HepG2 (cell line): ENCODE data around the gene KIRREL3. TPM values are rescaled to one million over a fixed set of nuclear protein-coding genes. Genes with fewer than 3 reads are reported as not detected.

Source experiments
- ATAC-seq: fragments of 200-7000 bp; cut with Tn5 transposase; 3 replicates; pipeline ENCODE4 v1.9.1; 2020; ENCODE audit warnings: mild to moderate bottlenecking, moderate library complexity
- BruUV-seq: library from RNA; stranded (reverse); fragments of 400-500 nt; replicated peaks from 2 replicates; lab custom pipeline; 2021; lab: Mats Ljungman, UMichigan
- CTCF ChIA-PET: fragments of 300-600 bp; formaldehyde crosslinking; extraction: SDS; loops from one replicate; lab custom pipeline; 2021; ENCODE audit warnings: low total read pairs, inconsistent platforms, low intra/inter-chr PET ratio; lab: Yijun Ruan, JAX
- POLR2A ChIA-PET: fragments of 350-600 bp; sonication (Branson Sonifier 250); formaldehyde crosslinking; loops from one replicate; lab custom pipeline; 2020; ENCODE audit warnings: antibody characterized with exemption, inconsistent platforms; lab: Yijun Ruan, JAX
- DNase-seq: peaks from one replicate; pipeline ENCODE4 v3.0.0-alpha.2; 2015; ENCODE audit warnings: low spot score
- FAIRE-seq: peaks from 3 replicates; lab custom pipeline; 2011; peaks lifted over from hg19 to GRCh38; lab: Jason Lieb, UNC
- H2AFZ ChIP-seq: one replicate; pipeline ENCODE4 v1.6.1; 2011; ENCODE audit warnings: low read length, inconsistent platforms
- H3K27ac ChIP-seq: fragments of 300-600 bp; 3 replicates; pipeline ENCODE4 v1.8.0; 2011; ENCODE audit warnings: mixed run types, mild to moderate bottlenecking, mixed read lengths, low read length, inconsistent platforms; ENCODE audit not compliant: insufficient read depth; ENCODE audit errors: extremely low read length
- H3K27me3 ChIP-seq, 2 experiments: fragments of 200-600 bp in 1 of 2; 2 replicates in 1 of 2; 3 replicates in 1 of 2; pipeline versions ENCODE4 v1.6.0 to v1.8.0; 2011; ENCODE audit warnings: low read length in 2 of 2, mild to moderate bottlenecking in 2 of 2, moderate library complexity in 2 of 2, inconsistent platforms in 1 of 2; ENCODE audit not compliant: insufficient read depth in 2 of 2, control insufficient read depth in 1 of 2
- H3K36me3 ChIP-seq, 2 experiments: fragments of 200-600 bp in 1 of 2; replicated peaks in 1 of 2; 2 replicates in 1 of 2; 3 replicates in 1 of 2; pipeline versions ENCODE4 v1.5.1 to v1.8.0; 2011; ENCODE audit warnings: low read length in 2 of 2, inconsistent platforms in 1 of 2; ENCODE audit not compliant: insufficient read depth in 2 of 2, control insufficient read depth in 1 of 2
- H3K4me1 ChIP-seq: 2 replicates; pipeline ENCODE4 v1.5.1; 2012; ENCODE audit warnings: low read length, inconsistent platforms; ENCODE audit not compliant: insufficient read depth
- H3K4me2 ChIP-seq: 2 replicates; pipeline ENCODE4 v1.6.0; 2011; ENCODE audit warnings: low read depth, low read length, inconsistent platforms
- H3K4me3 ChIP-seq, 3 experiments: fragments of 200-600 bp in 1 of 3; sonication (generic), shearing (Covaris generic) in 1 of 3; replicated peaks in 1 of 3; 2 replicates each; pipeline ENCODE4 v1.5.1; 2011 to 2016; ENCODE audit warnings: low read length in 3 of 3, inconsistent platforms in 2 of 3, low read depth in 2 of 3, mild to moderate bottlenecking in 2 of 3, control low read depth in 1 of 3, mixed read lengths in 1 of 3; ENCODE audit not compliant: insufficient read depth in 1 of 3
- H3K79me2 ChIP-seq: one replicate; pipeline ENCODE4 v1.6.1; 2011; ENCODE audit warnings: low read length, inconsistent platforms; ENCODE audit not compliant: insufficient read depth
- H3K9ac ChIP-seq: 2 replicates; pipeline ENCODE4 v1.6.0; 2011; ENCODE audit warnings: mild to moderate bottlenecking, low read depth, low read length, inconsistent platforms; ENCODE audit not compliant: insufficient read depth
- H3K9me3 ChIP-seq: 2 replicates; pipeline ENCODE4 v1.5.1; 2012; ENCODE audit warnings: mild to moderate bottlenecking, low read length
- H4K20me1 ChIP-seq: 2 replicates; pipeline ENCODE4 v1.6.0; 2011; ENCODE audit warnings: inconsistent platforms, mild to moderate bottlenecking, low read length, moderate library complexity; ENCODE audit not compliant: insufficient read depth
- ATF7-NPFF ChIP-seq: sonication (generic); formaldehyde crosslinking; IDR thresholded peaks from 2 replicates; pipeline ENCODE4 v1.8.1; 2023; ENCODE audit warnings: mild to moderate bottlenecking, low read depth, missing genetic modification reagents, moderate library complexity
- CHCHD3 ChIP-seq: sonication (generic); formaldehyde crosslinking; IDR thresholded peaks from 2 replicates; pipeline ENCODE4 v1.8.0; 2022; ENCODE audit warnings: mild to moderate bottlenecking, missing genetic modification reagents, moderate library complexity
- ESRRA ChIP-seq: sonication (generic); formaldehyde crosslinking; IDR thresholded peaks from 2 replicates; pipeline ENCODE4 v1.5.1; 2020; ENCODE audit warnings: mild to moderate bottlenecking, low read depth, missing genetic modification reagents
- FIP1L1 ChIP-seq: fragments of 200-400 bp; formaldehyde crosslinking; IDR thresholded peaks from 2 replicates; pipeline ENCODE4 v1.6.1; 2018; ENCODE audit warnings: low read depth, mild to moderate bottlenecking, low read length, moderate library complexity, borderline replicate concordance; ENCODE audit not compliant: insufficient read depth
- HES4 ChIP-seq: sonication (generic); formaldehyde crosslinking; IDR thresholded peaks from 2 replicates; pipeline ENCODE4 v1.9.0; 2021; ENCODE audit warnings: mild to moderate bottlenecking, missing genetic modification reagents, borderline replicate concordance
- RCOR2 ChIP-seq: IDR thresholded peaks from 2 replicates; pipeline ENCODE4 v1.6.1; 2016; ENCODE audit warnings: missing biosample characterization, missing genetic modification reagents
- SMAD1 ChIP-seq: sonication (generic); formaldehyde crosslinking; IDR thresholded peaks from 2 replicates; pipeline ENCODE4 v1.4.0; 2020; ENCODE audit warnings: missing genetic modification reagents, low read depth, mild to moderate bottlenecking, borderline replicate concordance
- XRCC5 ChIP-seq: fragments of 200-400 bp; formaldehyde crosslinking; optimal IDR thresholded peaks from 2 replicates; pipeline ENCODE3; 2017; ENCODE audit warnings: mild to moderate bottlenecking, low read length
- ZHX1 ChIP-seq: sonication (generic); formaldehyde crosslinking; IDR thresholded peaks from 2 replicates; pipeline ENCODE4 v1.8.1; 2022; ENCODE audit warnings: low read depth, mild to moderate bottlenecking, missing genetic modification reagents
- ZNF292 ChIP-seq: sonication (generic); formaldehyde crosslinking; IDR thresholded peaks from 2 replicates; pipeline ENCODE4 v1.8.1; 2022; ENCODE audit warnings: mild to moderate bottlenecking, low read depth, missing genetic modification reagents, borderline replicate concordance
- ZNF484 ChIP-seq: sonication (generic); formaldehyde crosslinking; IDR thresholded peaks from 2 replicates; pipeline ENCODE4 v1.5.1; 2020; ENCODE audit warnings: mild to moderate bottlenecking, low read depth, missing genetic modification reagents, borderline replicate concordance
- ZNF670 ChIP-seq: sonication (generic); formaldehyde crosslinking; IDR thresholded peaks from 2 replicates; pipeline ENCODE4 v1.8.0; 2022; ENCODE audit warnings: mild to moderate bottlenecking, missing genetic modification reagents, borderline replicate concordance
- WGBS: methylation state at CpG from one replicate; pipeline ENCODE4 v1.1.6; 2017; ENCODE audit warnings: low lambda C conversion rate; 5-methylcytosine and 5-hydroxymethylcytosine counted together
- in situ Hi-C: cut with HindIII; loops from 2 replicates; pipeline ENCODE4 v1.10.0; 2017; ENCODE audit warnings: low pct_unique_long_range_greater_than_20kb; ENCODE audit not compliant: extremely low pct_ligation_motif_present
- intact Hi-C: fragments of 100-400 bp; cut with micrococcal nuclease; formaldehyde crosslinking; loops from one replicate; pipeline ENCODE4 v1.10.0; 2022; ENCODE audit not compliant: unreplicated experiment
- polyA plus RNA-seq, 8 experiments: library from polyadenylated mRNA; depleted of rRNA in 3 of 8; stranded (reverse) in 7 of 8; unstranded in 1 of 8; fragments of >200 nt; fragmentation: Illumina TruSeq in 4 of 8; extraction: Trizol in 4 of 8; gene quantifications; 2 replicates each; pipeline versions ENCODE4 v1.2.1 to v1.2.3, GENCODE V29; 2011 to 2016; ENCODE audit warnings: low read depth in 4 of 8, missing spikeins in 1 of 8, mixed read lengths in 1 of 8; ENCODE audit not compliant: insufficient read depth in 1 of 8
- total RNA-seq, 5 experiments: library from RNA; depleted of rRNA; stranded (reverse); fragments of >200 nt; fragmentation: Illumina TruSeq; extraction: Trizol; gene quantifications; 2 replicates each; pipeline ENCODE4 v1.2.3, GENCODE V29; 2016; ENCODE audit warnings: low read depth in 1 of 5
- TF ChIP-seq, protein P1 (sequence below): sonication (generic); formaldehyde crosslinking; IDR thresholded peaks from 2 replicates; pipeline ENCODE4 v1.4.0; 2020; ENCODE audit warnings: missing genetic modification reagents
- TF ChIP-seq, protein P2 (sequence below): IDR thresholded peaks from 2 replicates; pipeline ENCODE4 v1.6.1; 2012; ENCODE audit warnings: inconsistent platforms
- TF ChIP-seq, protein P3 (sequence below): sonication (generic); formaldehyde crosslinking; IDR thresholded peaks from 2 replicates; pipeline ENCODE4 v1.4.0; 2020; ENCODE audit warnings: missing genetic modification reagents

Gene KIRREL3
- total and polyA plus RNA-seq, 2 of the 13 experiments (the other 11 are each of a cell fraction or from before 2014, with no cell fraction given), result not detected

GRCh38 chr11:126870021-126870420 is 130.5 kb downstream of the KIRREL3 start:
- ChIA-PET POLR2A (no interaction called here), CTCF (no interaction called here)
- FAIRE-seq, result no peak
- Histone ChIP-seq H3K4me1 (peaks cover 8% of the 10 kb centered on the region), H3K4me3 (no peak overlapping the region), H3K27ac (no peak overlapping the region), H3K9ac (no peak overlapping the region), H3K79me2 (no peaks in the 10 kb centered on the region), H4K20me1 (no peaks in the 10 kb centered on the region), H2AFZ (no peak overlapping the region), H3K27me3 (peaks cover 0 to 4% of the 10 kb centered on the region in 2 experiments; a peak in 1 of 5 replicates), H3K4me2 (no peak overlapping the region), H3K9me3 (no peaks in the 10 kb centered on the region), H3K36me3 (no peaks in the 10 kb centered on the region)
- intact Hi-C loops (no loop called here), in situ Hi-C loops (no loop called here)
- no peak for DNase-seq
- 11% methylated on average over 2 of the region's 4 CpGs for WGBS
- BruUV-seq, result no TSS peak
- ATAC-seq, result no peak
- TF ChIP-seq ZHX1 (CRISPR knock-in tag), result no peak
- no peak for TF ChIP-seq ZNF670 (CRISPR knock-in tag)
- TF ChIP-seq, protein P1, sequence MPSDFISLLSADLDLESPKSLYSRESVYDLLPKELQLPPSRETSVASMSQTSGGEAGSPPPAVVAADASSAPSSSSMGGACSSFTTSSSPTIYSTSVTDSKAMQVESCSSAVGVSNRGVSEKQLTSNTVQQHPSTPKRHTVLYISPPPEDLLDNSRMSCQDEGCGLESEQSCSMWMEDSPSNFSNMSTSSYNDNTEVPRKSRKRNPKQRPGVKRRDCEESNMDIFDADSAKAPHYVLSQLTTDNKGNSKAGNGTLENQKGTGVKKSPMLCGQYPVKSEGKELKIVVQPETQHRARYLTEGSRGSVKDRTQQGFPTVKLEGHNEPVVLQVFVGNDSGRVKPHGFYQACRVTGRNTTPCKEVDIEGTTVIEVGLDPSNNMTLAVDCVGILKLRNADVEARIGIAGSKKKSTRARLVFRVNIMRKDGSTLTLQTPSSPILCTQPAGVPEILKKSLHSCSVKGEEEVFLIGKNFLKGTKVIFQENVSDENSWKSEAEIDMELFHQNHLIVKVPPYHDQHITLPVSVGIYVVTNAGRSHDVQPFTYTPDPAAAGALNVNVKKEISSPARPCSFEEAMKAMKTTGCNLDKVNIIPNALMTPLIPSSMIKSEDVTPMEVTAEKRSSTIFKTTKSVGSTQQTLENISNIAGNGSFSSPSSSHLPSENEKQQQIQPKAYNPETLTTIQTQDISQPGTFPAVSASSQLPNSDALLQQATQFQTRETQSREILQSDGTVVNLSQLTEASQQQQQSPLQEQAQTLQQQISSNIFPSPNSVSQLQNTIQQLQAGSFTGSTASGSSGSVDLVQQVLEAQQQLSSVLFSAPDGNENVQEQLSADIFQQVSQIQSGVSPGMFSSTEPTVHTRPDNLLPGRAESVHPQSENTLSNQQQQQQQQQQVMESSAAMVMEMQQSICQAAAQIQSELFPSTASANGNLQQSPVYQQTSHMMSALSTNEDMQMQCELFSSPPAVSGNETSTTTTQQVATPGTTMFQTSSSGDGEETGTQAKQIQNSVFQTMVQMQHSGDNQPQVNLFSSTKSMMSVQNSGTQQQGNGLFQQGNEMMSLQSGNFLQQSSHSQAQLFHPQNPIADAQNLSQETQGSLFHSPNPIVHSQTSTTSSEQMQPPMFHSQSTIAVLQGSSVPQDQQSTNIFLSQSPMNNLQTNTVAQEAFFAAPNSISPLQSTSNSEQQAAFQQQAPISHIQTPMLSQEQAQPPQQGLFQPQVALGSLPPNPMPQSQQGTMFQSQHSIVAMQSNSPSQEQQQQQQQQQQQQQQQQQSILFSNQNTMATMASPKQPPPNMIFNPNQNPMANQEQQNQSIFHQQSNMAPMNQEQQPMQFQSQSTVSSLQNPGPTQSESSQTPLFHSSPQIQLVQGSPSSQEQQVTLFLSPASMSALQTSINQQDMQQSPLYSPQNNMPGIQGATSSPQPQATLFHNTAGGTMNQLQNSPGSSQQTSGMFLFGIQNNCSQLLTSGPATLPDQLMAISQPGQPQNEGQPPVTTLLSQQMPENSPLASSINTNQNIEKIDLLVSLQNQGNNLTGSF (CRISPR knock-in tag), result no peak
- no peak for TF ChIP-seq HES4 (CRISPR knock-in tag)
- no peak for TF ChIP-seq ATF7-NPFF
- TF ChIP-seq ZNF292 (CRISPR knock-in tag), result no peak
- TF ChIP-seq RCOR2, result no peak
- TF ChIP-seq, protein P2, sequence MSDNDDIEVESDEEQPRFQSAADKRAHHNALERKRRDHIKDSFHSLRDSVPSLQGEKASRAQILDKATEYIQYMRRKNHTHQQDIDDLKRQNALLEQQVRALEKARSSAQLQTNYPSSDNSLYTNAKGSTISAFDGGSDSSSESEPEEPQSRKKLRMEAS, result no peak
- TF ChIP-seq ESRRA (CRISPR knock-in tag), result no peak
- TF ChIP-seq CHCHD3 (CRISPR knock-in tag), result no peak
- no peak for TF ChIP-seq XRCC5
- no peak for TF ChIP-seq FIP1L1
- TF ChIP-seq, protein P3, sequence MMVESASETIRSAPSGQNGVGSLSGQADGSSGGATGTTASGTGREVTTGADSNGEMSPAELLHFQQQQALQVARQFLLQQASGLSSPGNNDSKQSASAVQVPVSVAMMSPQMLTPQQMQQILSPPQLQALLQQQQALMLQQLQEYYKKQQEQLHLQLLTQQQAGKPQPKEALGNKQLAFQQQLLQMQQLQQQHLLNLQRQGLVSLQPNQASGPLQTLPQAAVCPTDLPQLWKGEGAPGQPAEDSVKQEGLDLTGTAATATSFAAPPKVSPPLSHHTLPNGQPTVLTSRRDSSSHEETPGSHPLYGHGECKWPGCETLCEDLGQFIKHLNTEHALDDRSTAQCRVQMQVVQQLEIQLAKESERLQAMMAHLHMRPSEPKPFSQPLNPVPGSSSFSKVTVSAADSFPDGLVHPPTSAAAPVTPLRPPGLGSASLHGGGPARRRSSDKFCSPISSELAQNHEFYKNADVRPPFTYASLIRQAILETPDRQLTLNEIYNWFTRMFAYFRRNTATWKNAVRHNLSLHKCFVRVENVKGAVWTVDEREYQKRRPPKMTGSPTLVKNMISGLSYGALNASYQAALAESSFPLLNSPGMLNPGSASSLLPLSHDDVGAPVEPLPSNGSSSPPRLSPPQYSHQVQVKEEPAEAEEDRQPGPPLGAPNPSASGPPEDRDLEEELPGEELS, result no peak
- TF ChIP-seq ZNF484 (CRISPR knock-in tag), result no peak
- no peak for TF ChIP-seq SMAD1 (CRISPR knock-in tag)
